Endothelial cell of umbilical vein (primary cell): ENCODE data around the gene KIF15. TPM values are rescaled to one million over a fixed set of nuclear protein-coding genes. Genes with fewer than 3 reads are reported as not detected.

ENCODE experiments used
- BruUV-seq: library from RNA; stranded (reverse); fragments of 400-500 nt; replicated peaks from 2 replicates; lab custom pipeline; 2021; lab: Mats Ljungman, UMichigan
- CTCF ChIA-PET: fragments of 300-600, 350-600 bp; sonication (Branson Sonifier 250); formaldehyde crosslinking; loops from one replicate; lab custom pipeline; 2021; ENCODE audit warnings: antibody characterized with exemption, inconsistent platforms; lab: Charles Lee
- POLR2A ChIA-PET: fragments of 300-600, 350-600 bp; sonication (Branson Sonifier 250); formaldehyde crosslinking; loops from one replicate; lab custom pipeline; 2021; ENCODE audit warnings: antibody characterized with exemption, inconsistent platforms; lab: Charles Lee
- DNase-seq: peaks from one replicate; pipeline ENCODE4 v3.0.0-alpha.2; 2011; ENCODE audit warnings: low read depth, low spot score
- FAIRE-seq: peaks from 2 replicates; lab custom pipeline; 2011; peaks lifted over from hg19 to GRCh38; lab: Jason Lieb, UNC
- H2AFZ ChIP-seq: 2 replicates; pipeline ENCODE4 v1.6.0; 2012; ENCODE audit warnings: low read depth, low read length, control low read depth, inconsistent platforms
- H3K27ac ChIP-seq: 2 replicates; pipeline ENCODE4 v1.5.1; 2011; ENCODE audit warnings: low read depth, mild to moderate bottlenecking, control low read depth, low read length, moderate library complexity; ENCODE audit not compliant: insufficient read depth
- H3K27me3 ChIP-seq, 2 experiments: 2 replicates each; pipeline versions ENCODE4 v1.6.0 to v1.6.1; 2011; ENCODE audit warnings: low read length in 2 of 2, mixed read lengths in 1 of 2; ENCODE audit not compliant: control insufficient read depth in 2 of 2, insufficient read depth in 2 of 2
- H3K36me3 ChIP-seq, 2 experiments: 2 replicates in 1 of 2; 3 replicates in 1 of 2; pipeline ENCODE4 v1.5.1; 2011; ENCODE audit warnings: low read length in 2 of 2, mild to moderate bottlenecking in 1 of 2, moderate library complexity in 1 of 2; ENCODE audit not compliant: control insufficient read depth in 2 of 2, insufficient read depth in 2 of 2; ENCODE audit errors: extremely low read depth in 1 of 2
- H3K4me1 ChIP-seq: 3 replicates; pipeline ENCODE4 v1.5.1; 2011; ENCODE audit warnings: mild to moderate bottlenecking, low read length; ENCODE audit not compliant: control insufficient read depth, insufficient read depth; ENCODE audit errors: extremely low read depth
- H3K4me2 ChIP-seq: 2 replicates; pipeline ENCODE4 v1.6.1; 2011; ENCODE audit warnings: low read length, control low read depth, mixed read lengths; ENCODE audit not compliant: insufficient read depth
- H3K4me3 ChIP-seq, 3 experiments: fragments of 200-600 bp in 1 of 3; sonication (generic), shearing (Covaris generic) in 1 of 3; replicated peaks in 1 of 3; 2 replicates each; pipeline ENCODE4 v1.5.1; 2011 to 2016; ENCODE audit warnings: control low read depth in 3 of 3, low read length in 3 of 3, mild to moderate bottlenecking in 2 of 3, inconsistent platforms in 1 of 3, low read depth in 1 of 3, moderate library complexity in 1 of 3; ENCODE audit not compliant: insufficient read depth in 1 of 3
- H3K79me2 ChIP-seq: 2 replicates; pipeline ENCODE4 v1.6.0; 2012; ENCODE audit warnings: low read length, inconsistent platforms; ENCODE audit not compliant: control insufficient read depth, insufficient read depth
- H3K9ac ChIP-seq: replicated peaks from 2 replicates; pipeline ENCODE3; 2011; ENCODE audit warnings: low read length, control low read depth; ENCODE audit not compliant: insufficient read depth; ENCODE audit errors: extremely low read depth
- H3K9me1 ChIP-seq: replicated peaks from 3 replicates; pipeline ENCODE4 v1.6.0; 2011; ENCODE audit warnings: mild to moderate bottlenecking, low read length; ENCODE audit not compliant: control insufficient read depth, insufficient read depth; ENCODE audit errors: extremely low read depth
- H3K9me3 ChIP-seq: replicated peaks from 2 replicates; pipeline ENCODE4 v1.5.1; 2012; ENCODE audit warnings: low read length, inconsistent platforms; ENCODE audit not compliant: control insufficient read depth, insufficient read depth
- H4K20me1 ChIP-seq: replicated peaks from 2 replicates; pipeline ENCODE3; 2011; ENCODE audit warnings: mild to moderate bottlenecking, low read length; ENCODE audit not compliant: control insufficient read depth, insufficient read depth; ENCODE audit errors: extremely low read depth
- CTCF ChIP-seq, 2 donors: IDR thresholded peaks; 1 replicate in 1 of 2; 2 replicates in 1 of 2; pipeline ENCODE4 v1.5.1; 2011; ENCODE audit warnings: low read length in 2 of 2, mild to moderate bottlenecking in 2 of 2, moderate library complexity in 2 of 2, control low read depth in 1 of 2, inconsistent platforms in 1 of 2, low read depth in 1 of 2; ENCODE audit not compliant: insufficient read depth in 1 of 2; ENCODE audit errors: extremely low read depth in 1 of 2
- EZH2 ChIP-seq: IDR thresholded peaks from 2 replicates; pipeline ENCODE4 v1.6.1; 2012; ENCODE audit warnings: borderline replicate concordance, low read depth, mild to moderate bottlenecking, moderate library complexity, low read length, inconsistent platforms; ENCODE audit not compliant: severe bottlenecking
- FOS ChIP-seq: IDR thresholded peaks from 2 replicates; pipeline ENCODE4 v1.6.1; 2011; ENCODE audit warnings: mild to moderate bottlenecking, low read length, moderate library complexity, borderline replicate concordance; ENCODE audit not compliant: insufficient read depth
- GATA2 ChIP-seq: IDR thresholded peaks from 2 replicates; pipeline ENCODE4 v1.7.0; 2011; ENCODE audit warnings: low read depth, mild to moderate bottlenecking, moderate library complexity, mixed read lengths, low read length; ENCODE audit not compliant: insufficient read length, insufficient read depth
- JUN ChIP-seq: IDR thresholded peaks from 2 replicates; pipeline ENCODE4 v1.6.1; 2011; ENCODE audit warnings: borderline replicate concordance, low read depth; ENCODE audit not compliant: insufficient read length, insufficient read depth
- MAX ChIP-seq: IDR thresholded peaks from 2 replicates; pipeline ENCODE4 v1.6.1; 2011; ENCODE audit not compliant: insufficient read depth, insufficient read length
- MYC ChIP-seq: IDR thresholded peaks from one replicate; pipeline ENCODE4 v1.6.1; 2011; ENCODE audit warnings: mild to moderate bottlenecking, low read depth, low read length
- POLR2A ChIP-seq: IDR thresholded peaks from 2 replicates; pipeline ENCODE4 v1.6.1; 2012; ENCODE audit warnings: low read depth, mild to moderate bottlenecking, control low read depth, low read length
- POLR2AphosphoS5 ChIP-seq: IDR thresholded peaks from 2 replicates; pipeline ENCODE4 v1.6.1; 2012; ENCODE audit warnings: low read depth, mild to moderate bottlenecking, control low read depth, low read length, moderate library complexity; ENCODE audit not compliant: insufficient read depth
- dilution Hi-C: fragments of 300-500 bp; cut with MboI; formaldehyde crosslinking; loops from one replicate; pipeline ENCODE4 v1.15.0; 2019; ENCODE audit warnings: low sequenced_read_pairs; ENCODE audit not compliant: extremely low pct_ligation_motif_present
- intact Hi-C: fragments of 100-400 bp; cut with micrococcal nuclease; formaldehyde crosslinking; loops from one replicate; pipeline ENCODE4 v1.10.0; 2022
- polyA plus RNA-seq, 4 experiments: library from polyadenylated mRNA; depleted of rRNA in 3 of 4; stranded (reverse) in 3 of 4; unstranded in 1 of 4; fragments of >200 nt; gene quantifications; 2 replicates each; pipeline versions ENCODE4 v1.2.1 to v1.2.3, GENCODE V29; 2011 to 2012; ENCODE audit warnings: missing spikeins in 1 of 4
- total RNA-seq: library from RNA; stranded (reverse); gene quantifications from 2 replicates; pipeline ENCODE4 v1.2.3, GENCODE V29; 2021

Gene KIF15
- total and polyA plus RNA-seq, 2 donors (not counting 3 experiments of a cell fraction or from before 2014, with no cell fraction given), result 2.2 to 21.6 TPM

- FAIRE-seq, result no peak
- TF ChIP-seq POLR2A (no peak), CTCF (IDR thresholded peaks at IDR 0.05; ENCODE audit: extremely low read depth in 1 of 2, insufficient read depth in 1 of 2, low read depth in 1 of 2, low read length in 2 of 2) (no peak), GATA2 (no peak), MAX (no peak), POLR2AphosphoS5 (no peak), EZH2 (no peak), JUN (no peak), MYC (no peak), FOS (no peak)
- dilution Hi-C loops, result no loop called here
- Histone ChIP-seq H3K4me2 (no peak overlapping the region), H3K4me1 (no peaks in the 10 kb centered on the region), H4K20me1 (no peaks in the 10 kb centered on the region), H3K36me3 (no peaks in the 10 kb centered on the region), H3K4me3 (no peak overlapping the region), H3K9me1 (no peaks in the 10 kb centered on the region), H3K79me2 (no peaks in the 10 kb centered on the region), H3K27me3 (no peaks in the 10 kb centered on the region), H2AFZ (no peak overlapping the region), H3K9ac (no peak overlapping the region), H3K27ac (no peak overlapping the region), H3K9me3 (no peaks in the 10 kb centered on the region)
- intact Hi-C loops, result no loop called here
- CTCF ChIA-PET, result no interaction called here
- POLR2A ChIA-PET, result no interaction called here
- no TSS peak for BruUV-seq
- no peak for DNase-seq
Measured at GRCh38 chr3:44875596-44875995, 114.0 kb downstream of the KIF15 start.
